Smooth muscle cell (in vitro differentiated cells): ENCODE results near the gene C20orf141. TPM values are rescaled to one million over a fixed set of nuclear protein-coding genes. Genes with fewer than 3 reads are reported as not detected.

Experiments
- DNase-seq: peaks from one replicate; lab custom pipeline; 2025; ENCODE audit not compliant: unreplicated experiment; lab: John Stamatoyannopoulos, UW
- H2AFZ ChIP-seq: fragments of 200-600 bp; sonication (generic); 2 replicates; pipeline ENCODE4 v1.6.0; 2016; ENCODE audit warnings: antibody characterized with exemption, low read depth, mild to moderate bottlenecking
- H3F3A ChIP-seq: fragments of 200-600 bp; sonication (generic); 2 replicates; pipeline ENCODE4 v1.6.0; 2017; ENCODE audit warnings: antibody characterized with exemption, low read depth
- H3K27ac ChIP-seq: fragments of 200-600 bp; sonication (generic); 2 replicates; pipeline ENCODE4 v1.5.1; 2016; ENCODE audit warnings: low read depth, mild to moderate bottlenecking
- H3K27me3 ChIP-seq: fragments of 200-600 bp; sonication (generic); 2 replicates; pipeline ENCODE4 v1.6.1; 2016; ENCODE audit warnings: low read depth, mild to moderate bottlenecking
- H3K36me3 ChIP-seq: fragments of 200-600 bp; sonication (generic); 2 replicates; pipeline ENCODE4 v1.5.1; 2016; ENCODE audit warnings: low read depth
- H3K4me1 ChIP-seq: fragments of 200-600 bp; sonication (generic); 2 replicates; pipeline ENCODE4 v1.5.1; 2016; ENCODE audit warnings: low read depth
- H3K4me2 ChIP-seq: fragments of 200-600 bp; sonication (generic); 2 replicates; pipeline ENCODE4 v1.6.0; 2016; ENCODE audit warnings: mild to moderate bottlenecking
- H3K4me3 ChIP-seq: fragments of 200-600 bp; sonication (generic); 2 replicates; pipeline ENCODE4 v1.5.1; 2016; ENCODE audit warnings: mild to moderate bottlenecking
- H3K79me2 ChIP-seq: fragments of 200-600 bp; sonication (generic); 2 replicates; pipeline ENCODE4 v1.6.0; 2016; ENCODE audit warnings: low read depth, mild to moderate bottlenecking
- H3K9ac ChIP-seq: fragments of 200-600 bp; sonication (generic); 2 replicates; pipeline ENCODE4 v1.6.0; 2016; ENCODE audit warnings: low read depth
- H3K9me3 ChIP-seq: fragments of 200-600 bp; sonication (generic); replicated peaks from 2 replicates; pipeline ENCODE4 v1.5.1; 2016; ENCODE audit warnings: low read depth
- H4K20me1 ChIP-seq: fragments of 200-600 bp; sonication (generic); 2 replicates; pipeline ENCODE4 v1.6.0; 2016; ENCODE audit warnings: low read depth
- CTCF ChIP-seq: fragments of 200-600 bp; sonication (generic); IDR thresholded peaks from 2 replicates; pipeline ENCODE4 v1.5.1; 2017; ENCODE audit warnings: borderline replicate concordance, mild to moderate bottlenecking, antibody characterized with exemption; ENCODE audit not compliant: insufficient read depth, poor library complexity, severe bottlenecking
- WGBS: methylation state at CpG from one replicate; pipeline ENCODE4 v1.1.7; 2016; ENCODE audit warnings: low lambda C conversion rate; 5-methylcytosine and 5-hydroxymethylcytosine counted together
- polyA plus RNA-seq: library from polyadenylated mRNA; unstranded; fragments of >200 nt; fragmentation: Nextera tagmentation; extraction: Ambion mirVana; gene quantifications from 2 replicates; pipeline ENCODE4 v1.2.1, GENCODE V29; 2016
- total RNA-seq: library from RNA; depleted of rRNA; stranded (reverse); fragments of >200 nt; gene quantifications from 2 replicates; pipeline ENCODE4 v1.2.3, GENCODE V29; 2014

The C20orf141 gene
- total and polyA plus RNA-seq, 2 experiments from 2014 or later: not detected

- no peak overlapping the region for H3K4me2 ChIP-seq
- H3K4me1 ChIP-seq: no peaks in the 10 kb centered on the region
- H4K20me1 ChIP-seq: no peaks in the 10 kb centered on the region
- H3K27me3 ChIP-seq: peaks cover 10% of the 10 kb centered on the region
- H3F3A ChIP-seq: no peaks in the 10 kb centered on the region
- H3K9ac ChIP-seq: no peak overlapping the region
- H3K9me3 ChIP-seq: no peaks in the 10 kb centered on the region
- no peaks in the 10 kb centered on the region for H3K36me3 ChIP-seq
- 47% methylated on average over 12 of the region's 12 CpGs for WGBS
- H3K27ac ChIP-seq: no peak overlapping the region
- no peak overlapping the region for H3K4me3 ChIP-seq
- no peaks in the 10 kb centered on the region for H3K79me2 ChIP-seq
- DNase-seq: no peak
- TF ChIP-seq CTCF: no peak
- H2AFZ ChIP-seq: no peak overlapping the region
These were observed 43.1 kb upstream of the C20orf141 start for GRCh38 chr20:2771631-2772080.

GRCh38 chr20:2773812-2774211, 41.0 kb upstream of the C20orf141 start:
- H3K4me1 ChIP-seq: no peaks in the 10 kb centered on the region
- no peaks in the 10 kb centered on the region for H3K79me2 ChIP-seq
- DNase-seq: no peak
- no peak overlapping the region for H3K4me2 ChIP-seq
- no peaks in the 10 kb centered on the region for H3K36me3 ChIP-seq
- 94% methylated on average over 9 of the region's 9 CpGs for WGBS
- H4K20me1 ChIP-seq: no peaks in the 10 kb centered on the region
- TF ChIP-seq CTCF: no peak
- H3K9me3 ChIP-seq: no peaks in the 10 kb centered on the region
- no peak overlapping the region for H3K27ac ChIP-seq
- no peak overlapping the region for H2AFZ ChIP-seq
- H3F3A ChIP-seq: no peaks in the 10 kb centered on the region
- H3K4me3 ChIP-seq: no peak overlapping the region
- H3K9ac ChIP-seq: no peak overlapping the region
- H3K27me3 ChIP-seq: peaks cover 4% of the 10 kb centered on the region

- Histone ChIP-seq H3K9me3 (no peaks in the 10 kb centered on the region), H4K20me1 (no peaks in the 10 kb centered on the region), H3K27me3 (no peaks in the 10 kb centered on the region), H2AFZ (no peak overlapping the region), H3K4me1 (no peaks in the 10 kb centered on the region), H3K79me2 (no peaks in the 10 kb centered on the region), H3K4me2 (no peak overlapping the region), H3K4me3 (no peak overlapping the region), H3K9ac (no peak overlapping the region), H3K27ac (no peak overlapping the region), H3K36me3 (no peaks in the 10 kb centered on the region), H3F3A (no peaks in the 10 kb centered on the region)
- no peak for TF ChIP-seq CTCF
- WGBS: 93% methylated on average over 3 of the region's 3 CpGs
- DNase-seq: no peak
These were observed 39.6 kb upstream of the C20orf141 start for GRCh38 chr20:2775139-2775538.

- Histone ChIP-seq H3K4me1 (no peaks in the 10 kb centered on the region), H3K36me3 (no peaks in the 10 kb centered on the region), H3K9me3 (no peaks in the 10 kb centered on the region), H3K79me2 (no peaks in the 10 kb centered on the region), H4K20me1 (no peaks in the 10 kb centered on the region), H3K9ac (no peak overlapping the region), H3K27ac (no peak overlapping the region), H3K27me3 (peaks cover 21% of the 10 kb centered on the region), H3F3A (no peaks in the 10 kb centered on the region), H2AFZ (no peak overlapping the region), H3K4me2 (no peak overlapping the region), H3K4me3 (no peak overlapping the region)
- no peak for DNase-seq
- TF ChIP-seq CTCF: no peak
- WGBS: 87% methylated on average over 10 of the region's 10 CpGs
These were observed 36.0 kb upstream of the C20orf141 start for GRCh38 chr20:2778602-2779321.
